Measurements from ENCODE around the gene QRFP. TPM values are rescaled to one million over a fixed set of nuclear protein-coding genes. Genes with fewer than 3 reads are reported as not detected.

QRFP gene
- total and polyA plus RNA-seq, 9 donors, result not detected

GRCh38 chr9:130880599-130881220 is 15.9 kb downstream of the QRFP start:
- no peaks in the 10 kb centered on the region for H3K4me1 ChIP-seq (ENCODE audit: insufficient read depth)
- no peak for TF ChIP-seq CTCF (IDR thresholded peaks at IDR 0.05)
- no peak for TF ChIP-seq EP300 (IDR thresholded peaks at IDR 0.05)
- no peak for TF ChIP-seq POLR2A (IDR thresholded peaks at IDR 0.05)
- H3K27me3 ChIP-seq, result no peaks in the 10 kb centered on the region
- no peak overlapping the region for H3K4me3 ChIP-seq
- no peaks in the 10 kb centered on the region for H3K36me3 ChIP-seq
- 91 to 93% (median 92%) methylated on average over 16 of the region's 16 CpGs for WGBS, 3 donors
- no peaks in the 10 kb centered on the region for H3K9me3 ChIP-seq
- no peak overlapping the region for H3K27ac ChIP-seq
- DNase-seq, result no peak
- intact Hi-C loops (cut with DNase I), result no loop called here

DNA sequence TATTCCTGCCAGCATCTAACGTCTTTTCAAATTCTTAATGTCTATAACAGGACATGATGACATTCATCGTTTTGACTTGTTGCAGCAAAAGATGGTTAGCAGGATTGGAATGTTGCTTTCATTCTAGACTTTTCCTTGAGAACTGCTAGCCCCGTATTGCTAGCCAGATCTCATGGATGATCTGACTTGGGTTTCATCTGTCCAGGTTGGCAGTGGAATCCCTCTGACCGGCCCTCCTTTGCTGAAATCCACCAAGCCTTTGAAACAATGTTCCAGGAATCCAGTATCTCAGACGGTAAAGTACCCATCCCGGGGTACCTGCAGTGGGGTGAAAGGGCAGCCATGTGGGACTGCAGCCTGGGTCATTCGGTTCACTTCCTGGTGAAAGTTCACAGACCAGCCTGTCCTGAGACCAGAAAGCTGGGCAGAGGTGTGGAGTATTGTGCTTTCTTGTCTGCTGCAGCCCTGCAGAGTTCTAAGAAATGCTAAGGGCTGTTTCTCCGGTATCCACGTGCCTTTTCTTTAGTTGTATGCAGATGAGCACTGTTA is 16.7 kb downstream of the QRFP start:
- no peaks in the 10 kb centered on the region for H3K27me3 ChIP-seq
- no peaks in the 10 kb centered on the region for H3K36me3 ChIP-seq
- intact Hi-C loops (cut with DNase I), result loop anchor here in 1 of 4 donors (10.0 kb wide), 1 partner anchor 55 kb away; the partner anchor contains the start of gene FIBCD1
- DNase-seq, result no peak
- TF ChIP-seq CTCF (IDR thresholded peaks at IDR 0.05), result no peak
- no peak for TF ChIP-seq POLR2A (IDR thresholded peaks at IDR 0.05)
- no peak for TF ChIP-seq EP300 (IDR thresholded peaks at IDR 0.05)
- WGBS, 3 donors, result 86 to 89% (median 88%) methylated on average over 9 of the region's 9 CpGs
- H3K4me1 ChIP-seq (ENCODE audit: insufficient read depth), result no peaks in the 10 kb centered on the region
- no peak overlapping the region for H3K4me3 ChIP-seq
- no peaks in the 10 kb centered on the region for H3K9me3 ChIP-seq
- H3K27ac ChIP-seq, result no peak overlapping the region

DNA sequence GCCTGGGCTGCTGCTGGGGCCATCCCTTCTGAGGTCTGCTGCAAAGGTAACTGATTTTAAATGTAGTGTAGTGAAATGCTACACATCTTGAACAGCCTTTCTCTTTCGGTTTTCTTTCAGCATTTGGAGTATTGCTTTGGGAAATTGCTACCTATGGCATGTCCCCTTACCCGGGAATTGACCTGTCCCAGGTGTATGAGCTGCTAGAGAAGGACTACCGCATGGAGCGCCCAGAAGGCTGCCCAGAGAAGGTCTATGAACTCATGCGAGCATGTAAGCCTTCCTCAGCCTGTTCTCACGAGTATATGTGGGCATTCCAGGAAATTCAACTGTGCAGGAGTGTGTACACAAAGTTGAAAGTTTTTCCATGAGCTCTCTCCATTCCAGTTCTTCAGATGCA is 18.3 kb downstream of the QRFP start:
- no peaks in the 10 kb centered on the region for H3K36me3 ChIP-seq
- no peaks in the 10 kb centered on the region for H3K4me1 ChIP-seq (ENCODE audit: insufficient read depth)
- no peak overlapping the region for H3K27ac ChIP-seq
- TF ChIP-seq POLR2A (IDR thresholded peaks at IDR 0.05), result no peak
- no peak for TF ChIP-seq EP300 (IDR thresholded peaks at IDR 0.05)
- TF ChIP-seq CTCF (IDR thresholded peaks at IDR 0.05), result no peak
- no peaks in the 10 kb centered on the region for H3K27me3 ChIP-seq
- no peak for DNase-seq
- 87 to 91% (median 88%) methylated on average over 6 of the region's 6 CpGs for WGBS, 3 donors
- no peak overlapping the region for H3K4me3 ChIP-seq
- H3K9me3 ChIP-seq, result no peaks in the 10 kb centered on the region
- intact Hi-C loops (cut with DNase I), result loop anchor here in 1 of 4 donors (10.0 kb wide), 1 partner anchor 57 kb away; the partner anchor contains the start of gene FIBCD1

DNA sequence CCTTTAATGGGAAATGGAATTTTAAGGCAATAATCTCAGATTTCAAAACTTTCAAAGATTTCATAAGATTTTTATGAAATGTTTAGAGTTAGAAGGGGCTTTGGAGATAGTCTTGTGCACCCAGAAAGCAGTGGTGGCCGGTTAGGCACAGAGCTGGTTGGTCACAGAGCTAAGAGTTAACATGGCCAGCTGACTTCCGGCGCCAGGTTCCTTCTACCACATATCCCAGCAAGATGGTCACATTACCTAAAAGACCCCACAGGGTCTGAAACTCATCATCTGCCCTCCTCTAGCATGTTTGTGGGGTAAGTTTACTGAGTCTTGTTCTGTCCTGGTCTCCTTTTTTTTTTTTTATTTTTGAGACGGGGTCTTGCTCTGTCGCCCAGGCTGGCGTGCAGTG is 19.3 kb downstream of the QRFP start:
- 89 to 94% (median 92%) methylated on average over 6 of the region's 6 CpGs for WGBS, 3 donors
- DNase-seq, result no peak
- no peaks in the 10 kb centered on the region for H3K9me3 ChIP-seq
- no peaks in the 10 kb centered on the region for H3K36me3 ChIP-seq
- intact Hi-C loops (cut with DNase I), result loop anchor here in 1 of 4 donors (10.0 kb wide), 1 partner anchor 58 kb away; the partner anchor contains the start of gene FIBCD1
- TF ChIP-seq POLR2A (IDR thresholded peaks at IDR 0.05), result no peak
- TF ChIP-seq EP300 (IDR thresholded peaks at IDR 0.05), result no peak
- TF ChIP-seq CTCF (IDR thresholded peaks at IDR 0.05), result no peak
- no peak overlapping the region for H3K4me3 ChIP-seq
- no peaks in the 10 kb centered on the region for H3K27me3 ChIP-seq
- H3K27ac ChIP-seq, result no peak overlapping the region
- H3K4me1 ChIP-seq (ENCODE audit: insufficient read depth), result no peaks in the 10 kb centered on the region

Measured in ovary (tissue), 9 donors.